HAP-1 (cell line): ENCODE results near the gene MRPS23.

Experiments used
- DNase-seq, 2 experiments: peaks; one replicate each; pipeline ENCODE4 v3.0.0-alpha.2; 2016 to 2020; ENCODE audit warnings: low spot score in 2 of 2
- H3K27me3 ChIP-seq: fragments of 250-450 bp; sonication (Bioruptor Pico); 2 replicates; pipeline ENCODE4 v1.5.1; 2020; ENCODE audit warnings: low read depth, mild to moderate bottlenecking, moderate library complexity
- H3K36me3 ChIP-seq: fragments of 250-450 bp; sonication (Bioruptor Pico); replicated peaks from 2 replicates; pipeline ENCODE4 v1.5.1; 2020; ENCODE audit warnings: mild to moderate bottlenecking
- H3K4me1 ChIP-seq: fragments of 250-450 bp; sonication (Bioruptor Pico); 2 replicates; pipeline ENCODE4 v1.5.1; 2020; ENCODE audit warnings: mild to moderate bottlenecking
- H3K4me3 ChIP-seq: fragments of 250-450 bp; sonication (Bioruptor Pico); 2 replicates; pipeline ENCODE4 v1.5.1; 2020; ENCODE audit warnings: mild to moderate bottlenecking, moderate library complexity
- H3K9me3 ChIP-seq: fragments of 250-450 bp; sonication (Bioruptor Pico); 2 replicates; pipeline ENCODE4 v1.5.1; 2020; ENCODE audit warnings: mild to moderate bottlenecking, moderate library complexity
- in situ Hi-C: fragments of 300-500 bp; cut with MboI; formaldehyde crosslinking; loops from 3 replicates; pipeline ENCODE4 v1.14.3; 2020; ENCODE audit warnings: low sequenced_read_pairs, inconsistent platforms, mixed read lengths

Gene MRPS23

GRCh38 chr17:57874434-57875289, 24.8 kb upstream of the MRPS23 start:
- DNase-seq: no peak
- Histone ChIP-seq H3K4me1 (peaks cover 11% of the 10 kb centered on the region), H3K9me3 (no peaks in the 10 kb centered on the region), H3K36me3 (no peaks in the 10 kb centered on the region; the same call in none of the 2 replicates), H3K4me3 (no peak overlapping the region), H3K27me3 (no peaks in the 10 kb centered on the region)
- in situ Hi-C loops: no loop called here

GRCh38 chr17:57874058-57874419, 24.2 kb upstream of the MRPS23 start:
- Histone ChIP-seq H3K4me1 (peaks cover 11% of the 10 kb centered on the region), H3K9me3 (no peaks in the 10 kb centered on the region), H3K4me3 (no peak overlapping the region), H3K36me3 (no peaks in the 10 kb centered on the region; the same call in none of the 2 replicates), H3K27me3 (no peaks in the 10 kb centered on the region)
- no peak for DNase-seq
- in situ Hi-C loops: no loop called here

GRCh38 chr17:57873261-57874057, 23.6 kb upstream of the MRPS23 start:
- H3K9me3 ChIP-seq: no peaks in the 10 kb centered on the region
- H3K36me3 ChIP-seq: no peaks in the 10 kb centered on the region; the same call in none of the 2 replicates
- no peaks in the 10 kb centered on the region for H3K27me3 ChIP-seq
- peaks cover 11% of the 10 kb centered on the region for H3K4me1 ChIP-seq
- H3K4me3 ChIP-seq: no peak overlapping the region
- in situ Hi-C loops: no loop called here
- no peak for DNase-seq

- Histone ChIP-seq H3K36me3 (no peaks in the 10 kb centered on the region; the same call in none of the 2 replicates), H3K27me3 (no peaks in the 10 kb centered on the region), H3K4me1 (peaks cover 11% of the 10 kb centered on the region), H3K9me3 (no peaks in the 10 kb centered on the region), H3K4me3 (no peak overlapping the region)
- in situ Hi-C loops: no loop called here
- DNase-seq: no peak
Measured at GRCh38 chr17:57872536-57872935, 22.7 kb upstream of the MRPS23 start.

DNA sequence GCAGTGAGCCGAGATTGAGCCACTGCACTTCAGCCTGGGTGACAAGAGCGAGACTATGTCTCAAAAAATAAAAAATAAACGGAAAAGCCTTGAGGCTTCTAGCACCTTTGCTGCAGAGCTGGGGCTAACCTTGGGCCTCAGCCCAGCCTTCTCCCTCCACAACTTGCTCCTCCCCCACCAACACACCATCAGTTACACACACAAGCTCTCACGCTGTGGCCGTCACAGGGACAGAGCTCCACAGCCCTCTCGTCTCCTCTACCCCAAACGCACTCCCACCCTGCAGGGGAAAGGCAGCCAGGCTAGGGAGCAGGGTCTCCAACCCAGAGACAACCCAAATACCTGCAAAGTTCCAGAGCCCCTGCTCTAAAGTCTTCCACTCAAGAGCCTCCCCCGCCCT, 22.0 kb upstream of the MRPS23 start:
- Histone ChIP-seq H3K4me3 (no peak overlapping the region), H3K9me3 (no peaks in the 10 kb centered on the region), H3K4me1 (peaks cover 11% of the 10 kb centered on the region), H3K36me3 (no peaks in the 10 kb centered on the region; the same call in none of the 2 replicates), H3K27me3 (no peaks in the 10 kb centered on the region)
- in situ Hi-C loops: no loop called here
- no peak for DNase-seq

DNA sequence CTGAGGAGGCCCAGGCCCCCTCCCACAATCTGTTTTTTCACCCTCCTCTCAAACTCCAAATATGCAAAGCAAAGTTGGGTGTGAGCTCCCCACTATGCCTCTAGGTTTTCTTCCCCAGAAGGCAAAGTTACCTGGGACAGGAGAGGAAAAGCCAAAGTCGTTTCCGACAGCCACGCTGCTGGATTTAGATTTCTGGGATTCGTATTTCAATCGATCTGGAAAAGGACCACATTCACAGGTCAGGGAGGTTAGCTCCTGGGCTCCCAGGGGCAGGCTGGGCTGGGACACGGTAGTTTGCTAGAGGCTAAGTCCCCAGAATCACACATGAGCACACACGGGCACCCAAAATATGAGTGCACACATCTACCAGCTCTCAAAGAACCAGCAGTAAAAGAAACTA, 21.3 kb upstream of the MRPS23 start:
- Histone ChIP-seq H3K36me3 (no peaks in the 10 kb centered on the region; the same call in none of the 2 replicates), H3K9me3 (no peaks in the 10 kb centered on the region), H3K4me1 (peaks cover 11% of the 10 kb centered on the region), H3K4me3 (no peak overlapping the region), H3K27me3 (no peaks in the 10 kb centered on the region)
- DNase-seq: no peak
- in situ Hi-C loops: no loop called here

DNA sequence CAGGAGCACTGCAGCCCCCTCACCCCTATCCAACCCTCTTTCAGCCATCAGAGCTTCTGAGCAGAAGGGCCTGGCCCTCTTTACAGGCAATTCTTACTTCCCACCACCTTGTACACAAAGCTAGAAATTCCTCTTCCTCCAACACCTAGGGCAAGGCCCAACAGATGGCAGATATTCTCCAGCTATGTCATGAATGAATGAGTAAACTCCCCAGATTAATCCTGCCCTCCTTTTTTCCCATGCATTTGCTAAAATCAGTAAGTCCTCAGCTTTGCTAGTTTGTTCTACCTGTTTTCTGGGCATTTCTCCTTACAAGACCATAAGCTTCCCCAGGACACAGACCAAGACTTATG, 20.4 kb upstream of the MRPS23 start:
- in situ Hi-C loops: no loop called here
- no peak for DNase-seq

DNA sequence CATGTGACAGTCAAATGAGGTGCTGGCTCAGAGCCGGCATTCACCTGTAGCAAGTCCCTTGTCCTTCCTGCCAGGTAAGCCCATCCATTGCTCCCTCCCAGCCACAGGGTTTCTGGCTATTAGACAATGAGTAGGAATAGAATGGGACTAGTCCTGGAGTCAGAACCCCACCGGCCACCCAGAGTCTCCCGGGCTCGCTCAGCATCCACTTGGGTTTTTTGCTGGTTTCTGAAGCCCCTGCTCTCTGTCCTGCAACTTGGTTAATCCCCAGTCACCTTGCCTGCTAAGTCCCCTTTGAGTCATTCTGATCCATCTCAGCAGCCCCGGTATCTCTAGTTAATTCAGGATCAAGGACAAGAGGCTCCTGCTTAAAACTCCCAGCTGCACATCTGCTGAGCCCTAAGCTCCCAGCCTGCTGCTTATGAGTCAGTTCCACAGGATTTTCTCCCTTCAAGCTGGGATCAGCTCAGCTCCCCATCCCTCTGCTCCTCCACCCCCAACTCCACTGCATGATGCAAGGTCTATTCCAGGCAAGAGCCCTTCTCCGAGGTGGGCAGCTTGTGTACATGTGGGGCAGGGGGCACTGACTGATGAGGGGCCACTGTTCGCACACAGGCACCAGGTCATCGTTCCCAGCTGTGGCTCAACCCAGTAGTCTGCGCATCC, 19.9 kb upstream of the MRPS23 start:
- in situ Hi-C loops: no loop called here
- H3K4me3 ChIP-seq: no peak overlapping the region
- DNase-seq: no peak
- no peaks in the 10 kb centered on the region for H3K9me3 ChIP-seq
- H3K36me3 ChIP-seq: no peaks in the 10 kb centered on the region; the same call in 1 of the 2 replicates
- no peaks in the 10 kb centered on the region for H3K4me1 ChIP-seq
- H3K27me3 ChIP-seq: no peaks in the 10 kb centered on the region

More for the DNA sequence above, 20.4 kb upstream of the MRPS23 start:
- H3K4me1 ChIP-seq: peaks cover 4% of the 10 kb centered on the region
- H3K36me3 ChIP-seq: no peaks in the 10 kb centered on the region; the same call in 1 of the 2 replicates
- no peak overlapping the region for H3K4me3 ChIP-seq
- no peaks in the 10 kb centered on the region for H3K9me3 ChIP-seq
- no peaks in the 10 kb centered on the region for H3K27me3 ChIP-seq

DNA sequence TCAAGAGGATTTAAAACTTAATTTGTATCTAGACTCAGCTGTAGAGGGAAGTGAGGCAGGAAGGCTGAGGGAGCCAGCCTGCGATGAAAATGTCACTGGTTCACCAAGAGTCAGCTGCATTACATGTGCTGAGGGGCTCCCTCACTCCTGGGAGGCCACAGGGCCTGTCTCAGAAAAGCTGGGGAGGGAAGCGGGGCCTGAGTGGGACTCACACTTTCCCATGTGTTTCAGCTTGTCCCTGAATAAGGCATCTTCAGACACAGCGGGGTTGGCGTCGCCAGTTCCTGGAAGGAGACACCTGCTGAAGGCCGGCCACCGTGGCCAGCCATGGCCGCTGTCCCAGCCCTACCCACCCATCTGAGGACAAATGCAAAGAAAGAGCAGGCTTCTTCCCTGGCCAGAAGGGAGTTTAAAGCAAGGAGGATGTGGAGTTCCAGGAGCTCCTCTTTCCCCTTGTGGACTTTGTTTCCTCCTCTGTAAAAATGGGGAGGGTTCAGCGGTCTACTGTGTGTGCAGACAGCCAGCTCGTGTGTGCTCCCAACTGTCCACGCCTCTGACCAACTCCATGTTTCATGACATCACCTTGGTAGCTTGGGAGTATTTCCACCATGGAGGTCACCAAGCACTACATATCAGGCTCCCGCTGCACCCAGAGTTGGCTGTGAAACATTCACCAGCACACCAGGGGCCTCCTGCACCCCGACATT, 19.2 kb upstream of the MRPS23 start:
- H3K36me3 ChIP-seq: no peaks in the 10 kb centered on the region; the same call in 1 of the 2 replicates
- no peaks in the 10 kb centered on the region for H3K4me1 ChIP-seq
- no peaks in the 10 kb centered on the region for H3K27me3 ChIP-seq
- no peak for DNase-seq
- in situ Hi-C loops: no loop called here
- no peak overlapping the region for H3K4me3 ChIP-seq
- H3K9me3 ChIP-seq: no peaks in the 10 kb centered on the region

DNA sequence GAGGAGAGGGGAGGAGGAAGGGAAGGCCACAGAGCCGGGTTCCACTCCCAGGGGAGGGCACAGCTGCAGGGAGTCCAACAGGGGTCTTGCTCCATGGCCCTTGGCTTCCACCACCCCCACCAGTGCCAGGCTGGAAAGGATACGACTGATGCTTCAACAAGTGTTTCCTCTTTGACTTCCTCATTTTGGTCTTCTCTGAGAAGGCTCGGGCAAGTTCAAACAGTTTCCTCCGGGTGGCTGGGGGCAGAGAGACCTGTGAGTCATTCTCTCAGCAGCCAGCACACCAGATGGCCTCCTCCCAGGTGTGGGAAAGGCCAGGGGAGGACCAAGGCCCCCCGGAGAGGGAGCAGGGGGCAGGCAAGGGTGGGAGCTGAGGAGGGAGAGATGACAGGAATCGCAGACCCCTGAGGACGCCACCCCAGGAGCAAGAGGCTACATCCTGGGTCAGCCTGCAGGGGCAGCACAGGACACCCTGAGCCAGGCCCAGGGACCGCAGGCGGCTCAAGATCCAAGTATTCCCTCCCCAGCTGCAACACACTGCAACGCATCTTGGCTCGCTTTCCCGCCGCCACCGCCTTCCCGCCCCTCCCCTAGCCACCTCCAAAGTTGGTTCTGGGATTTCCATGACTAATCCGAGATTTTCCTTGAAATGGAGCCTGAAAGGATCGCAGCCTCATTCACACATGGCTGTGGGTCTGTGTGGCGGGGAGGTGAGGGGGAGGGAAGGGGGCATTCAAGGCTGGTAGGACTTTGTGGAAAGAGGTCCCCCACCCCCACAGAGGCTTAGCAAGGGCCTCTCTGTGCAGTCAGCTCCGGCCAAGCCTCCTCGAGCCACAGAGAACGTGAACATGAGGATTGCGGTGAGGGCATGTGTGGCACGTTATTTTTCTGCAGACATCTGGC, 18.4 kb upstream of the MRPS23 start:
- peak in 1 of 2 experiments; percentile 34 for DNase-seq
- no peaks in the 10 kb centered on the region; the same call in 1 of the 2 replicates for H3K36me3 ChIP-seq
- in situ Hi-C loops: no loop called here
- no peaks in the 10 kb centered on the region for H3K27me3 ChIP-seq
- no peaks in the 10 kb centered on the region for H3K9me3 ChIP-seq
- H3K4me3 ChIP-seq: no peak overlapping the region
- H3K4me1 ChIP-seq: no peaks in the 10 kb centered on the region

DNA sequence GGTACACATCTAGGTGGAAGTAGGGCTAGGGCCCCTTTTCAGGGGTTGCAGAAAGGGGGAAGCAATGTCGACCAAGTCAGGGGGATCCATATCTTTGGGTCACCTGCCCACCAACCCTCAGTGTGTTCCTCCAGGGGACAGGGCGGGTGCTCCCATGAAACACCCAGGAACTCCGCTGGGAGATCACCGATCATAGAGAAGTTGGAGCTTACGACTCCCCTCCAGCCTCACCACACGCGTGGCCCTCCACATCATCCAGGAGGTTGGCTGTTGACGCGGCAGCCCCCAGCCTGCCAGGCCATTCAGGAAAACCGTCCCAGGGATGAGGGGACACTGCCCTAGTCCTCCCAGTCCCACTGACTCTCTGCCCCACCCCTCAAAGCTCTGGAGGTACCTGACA, 17.3 kb upstream of the MRPS23 start:
- H3K9me3 ChIP-seq: no peaks in the 10 kb centered on the region
- H3K4me3 ChIP-seq: no peak overlapping the region
- no peaks in the 10 kb centered on the region for H3K27me3 ChIP-seq
- no peaks in the 10 kb centered on the region; the same call in 1 of the 2 replicates for H3K36me3 ChIP-seq
- DNase-seq: no peak
- H3K4me1 ChIP-seq: no peaks in the 10 kb centered on the region
- in situ Hi-C loops: no loop called here

GRCh38 chr17:57866723-57867122, 16.9 kb upstream of the MRPS23 start:
- Histone ChIP-seq H3K4me1 (no peaks in the 10 kb centered on the region), H3K27me3 (no peaks in the 10 kb centered on the region), H3K4me3 (no peak overlapping the region), H3K36me3 (no peaks in the 10 kb centered on the region; the same call in 1 of the 2 replicates), H3K9me3 (no peaks in the 10 kb centered on the region)
- in situ Hi-C loops: no loop called here
- no peak for DNase-seq
